MG63 (cell line): ENCODE measurements around the gene SRMS. TPM values are rescaled to one million over a fixed set of nuclear protein-coding genes. Genes with fewer than 3 reads are reported as not detected.

ENCODE experiments used
- DNase-seq: peaks from one replicate; pipeline ENCODE4 v3.0.0-alpha.2; 2020
- H3K27me3 ChIP-seq: fragments of 250-450 bp; sonication (Bioruptor Pico); 2 replicates; pipeline ENCODE4 v1.5.1; 2020; ENCODE audit warnings: mild to moderate bottlenecking, moderate library complexity
- H3K36me3 ChIP-seq: fragments of 250-450 bp; sonication (Bioruptor Pico); 2 replicates; pipeline ENCODE4 v1.5.1; 2020; ENCODE audit warnings: mild to moderate bottlenecking, moderate library complexity
- H3K4me3 ChIP-seq: fragments of 250-450 bp; sonication (Bioruptor Pico); 2 replicates; pipeline ENCODE4 v1.5.1; 2020; ENCODE audit warnings: mild to moderate bottlenecking, moderate library complexity
- H3K9me3 ChIP-seq: fragments of 250-450 bp; sonication (Bioruptor Pico); 2 replicates; pipeline ENCODE4 v1.5.1; 2020; ENCODE audit warnings: mild to moderate bottlenecking, moderate library complexity
- total RNA-seq: library from RNA; depleted of rRNA; stranded (reverse); fragments of >200 nt; shearing (Covaris generic); gene quantifications from 2 replicates; pipeline ENCODE4 v1.2.3, GENCODE V29; 2014; ENCODE audit warnings: low replicate concordance

Gene SRMS
- total RNA-seq, 1 experiment from 2014 or later, result not detected

DNA sequence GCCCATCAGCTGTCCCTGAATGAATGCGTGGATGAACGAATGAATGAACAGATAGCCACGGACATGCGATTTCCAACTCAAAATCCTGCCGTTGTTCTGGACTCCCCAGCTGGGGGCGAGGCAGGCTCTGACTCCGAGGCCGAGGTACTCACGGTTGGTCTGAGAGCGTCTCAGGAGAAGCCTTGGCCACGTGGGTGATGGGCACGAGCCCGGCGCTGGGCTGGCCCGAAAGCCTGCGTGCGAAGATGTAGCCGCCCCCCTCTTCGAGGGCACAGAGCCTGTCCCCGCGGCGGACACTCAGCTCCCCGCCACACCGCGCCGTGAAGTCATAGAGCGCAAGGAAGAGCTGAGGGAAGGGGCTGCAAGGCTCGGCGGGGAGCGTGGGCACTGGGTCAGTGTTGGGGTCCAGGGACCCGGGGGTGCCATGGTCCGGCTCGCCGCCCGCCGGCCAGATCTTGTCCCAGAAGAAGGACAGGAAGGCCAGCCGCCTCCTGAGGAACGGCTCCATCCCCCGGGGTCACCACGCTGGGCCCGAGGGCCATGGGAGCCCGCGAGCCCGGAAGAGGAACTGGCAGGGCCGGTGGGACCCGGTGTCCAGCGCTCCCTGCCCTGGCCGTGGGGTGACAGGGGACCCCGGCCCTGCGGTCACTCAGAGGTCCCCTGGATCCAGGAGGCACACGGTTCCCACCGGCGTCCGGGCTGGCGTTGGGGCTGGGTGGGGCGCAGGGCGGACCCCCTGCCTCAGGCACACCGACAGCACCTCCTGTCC lies 409 bp downstream of the SRMS start:
- H3K36me3 ChIP-seq, result no peaks in the 10 kb centered on the region
- no peaks in the 10 kb centered on the region for H3K9me3 ChIP-seq
- no peaks in the 10 kb centered on the region for H3K27me3 ChIP-seq
- DNase-seq, result no peak
- no peak overlapping the region for H3K4me3 ChIP-seq

DNA sequence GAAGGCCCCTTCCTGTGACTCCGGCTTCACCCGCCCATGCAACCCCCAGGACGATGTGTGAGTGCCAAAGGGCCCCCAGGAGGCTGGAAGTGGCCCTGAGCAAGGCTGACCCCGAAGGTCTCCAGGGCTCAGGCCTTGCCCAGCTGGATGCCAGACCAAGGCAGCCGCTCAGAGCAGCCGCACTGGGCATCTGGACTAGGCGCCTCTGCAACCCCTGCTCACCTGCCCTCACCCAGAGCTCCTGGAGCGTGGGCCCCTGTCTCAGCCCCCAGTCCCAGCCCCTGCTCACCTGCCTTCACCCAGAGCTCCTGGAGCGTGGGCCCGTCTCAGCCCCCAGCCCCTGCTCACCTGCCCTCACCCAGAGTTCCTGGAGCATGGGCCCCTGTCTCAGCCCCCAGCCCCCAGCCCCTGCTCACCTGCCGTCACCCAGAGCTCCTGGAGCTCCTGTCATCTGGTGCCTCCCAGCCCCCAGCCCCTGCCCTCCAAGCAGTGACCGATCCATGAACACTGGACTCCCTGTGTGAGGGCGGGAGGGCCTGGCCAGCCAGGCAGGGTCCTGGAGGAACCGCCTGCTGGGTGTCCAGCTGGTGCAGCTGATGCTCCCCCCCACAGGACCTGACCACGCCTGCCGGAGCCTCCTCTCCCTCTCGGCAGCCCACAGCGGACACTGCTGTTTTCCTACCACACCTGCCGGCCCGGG lies 1.1 kb downstream of the SRMS start:
- H3K4me3 ChIP-seq, result no peak overlapping the region
- H3K27me3 ChIP-seq, result no peaks in the 10 kb centered on the region
- no peaks in the 10 kb centered on the region for H3K9me3 ChIP-seq
- H3K36me3 ChIP-seq, result no peaks in the 10 kb centered on the region
- DNase-seq, result no peak

DNA sequence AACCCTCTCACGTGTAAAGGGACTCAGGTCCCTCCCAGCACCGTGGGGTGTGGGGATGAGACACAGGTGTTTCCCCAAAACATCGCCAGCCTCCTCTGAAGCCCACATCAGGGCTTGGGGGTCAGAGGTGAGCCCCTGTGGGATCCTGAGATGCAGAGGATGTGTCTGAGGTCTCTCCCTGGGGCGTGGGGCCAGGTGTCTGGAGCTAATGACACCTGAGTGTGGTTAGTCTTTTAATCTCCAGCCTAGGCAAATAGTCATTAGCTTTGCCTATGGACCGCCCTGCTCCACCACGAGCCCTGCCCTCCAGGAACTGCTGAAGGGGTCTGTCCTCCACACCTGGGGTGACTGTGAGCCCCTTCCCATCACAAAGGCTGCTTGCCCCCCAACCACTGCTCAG lies 1.7 kb downstream of the SRMS start:
- no peak overlapping the region for H3K4me3 ChIP-seq
- no peaks in the 10 kb centered on the region for H3K9me3 ChIP-seq
- no peaks in the 10 kb centered on the region for H3K36me3 ChIP-seq
- no peak for DNase-seq
- no peaks in the 10 kb centered on the region for H3K27me3 ChIP-seq

DNA sequence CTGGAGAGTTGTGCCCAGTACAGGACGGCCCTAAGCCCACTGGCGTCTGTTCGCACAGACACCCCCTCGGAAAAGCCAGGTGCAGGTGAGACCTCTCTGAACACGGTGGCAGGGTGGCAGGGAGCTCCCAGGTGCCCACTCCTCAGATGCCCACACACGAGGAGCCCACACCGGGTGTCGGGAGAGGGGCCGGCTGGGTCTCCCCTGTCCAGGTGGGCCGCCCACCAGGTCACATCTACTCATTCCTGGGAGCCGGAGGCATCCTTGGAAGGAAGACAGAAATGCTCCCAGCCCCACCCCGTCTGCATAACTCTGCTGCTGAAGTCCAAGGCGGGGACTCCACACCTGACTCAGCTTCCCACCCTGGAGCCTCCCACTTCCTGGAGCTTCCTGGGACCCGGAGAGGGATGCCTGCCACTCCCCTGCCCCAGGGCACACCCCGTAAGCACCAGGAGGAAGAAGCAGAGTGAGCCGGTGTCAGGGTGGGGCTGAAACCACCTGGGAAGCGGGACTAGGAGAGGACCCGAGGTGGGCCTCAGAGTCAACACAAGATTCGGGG lies 2.5 kb downstream of the SRMS start:
- Histone ChIP-seq H3K27me3 (no peaks in the 10 kb centered on the region), H3K9me3 (no peaks in the 10 kb centered on the region), H3K36me3 (no peaks in the 10 kb centered on the region), H3K4me3 (no peak overlapping the region)
- peak; percentile 44 for DNase-seq

DNA sequence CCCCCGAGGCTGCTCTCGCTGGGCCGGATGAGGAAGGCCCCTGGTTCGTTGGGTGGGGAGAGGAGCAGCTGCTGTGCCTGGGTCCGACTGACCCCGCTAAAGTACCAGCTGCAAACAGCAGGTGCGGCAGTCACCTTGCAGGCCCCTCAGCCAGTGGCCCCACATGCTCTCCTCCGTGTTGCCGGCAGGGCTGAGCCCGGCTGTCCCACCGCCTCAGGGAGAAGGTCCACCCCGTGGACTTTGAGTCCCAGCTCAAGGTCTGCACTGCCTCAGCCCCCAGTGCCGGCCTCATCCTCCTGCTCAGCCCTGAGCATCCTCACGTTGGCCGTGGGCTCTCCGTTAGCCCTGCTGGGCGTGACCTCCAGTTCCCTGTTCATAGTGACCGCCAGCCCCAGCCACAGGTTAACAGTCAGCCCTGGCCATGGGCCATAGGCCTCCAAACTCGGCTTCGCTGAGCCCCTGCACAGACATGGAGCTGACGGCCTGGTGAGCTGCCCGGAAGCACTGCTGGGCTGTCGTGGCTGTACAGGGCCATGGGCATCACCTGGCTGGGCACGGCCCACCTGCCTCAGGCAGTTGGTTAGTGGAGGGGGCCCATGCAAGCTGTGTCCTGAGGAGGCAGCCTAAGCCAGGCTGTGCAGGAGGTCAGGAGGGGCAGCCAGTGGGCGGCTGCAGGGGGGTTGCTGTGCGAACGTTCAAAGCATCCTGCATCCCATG lies 3.1 kb downstream of the SRMS start:
- no peak overlapping the region for H3K4me3 ChIP-seq
- H3K9me3 ChIP-seq, result no peaks in the 10 kb centered on the region
- DNase-seq, result no peak
- H3K27me3 ChIP-seq, result no peaks in the 10 kb centered on the region
- H3K36me3 ChIP-seq, result no peaks in the 10 kb centered on the region

DNA sequence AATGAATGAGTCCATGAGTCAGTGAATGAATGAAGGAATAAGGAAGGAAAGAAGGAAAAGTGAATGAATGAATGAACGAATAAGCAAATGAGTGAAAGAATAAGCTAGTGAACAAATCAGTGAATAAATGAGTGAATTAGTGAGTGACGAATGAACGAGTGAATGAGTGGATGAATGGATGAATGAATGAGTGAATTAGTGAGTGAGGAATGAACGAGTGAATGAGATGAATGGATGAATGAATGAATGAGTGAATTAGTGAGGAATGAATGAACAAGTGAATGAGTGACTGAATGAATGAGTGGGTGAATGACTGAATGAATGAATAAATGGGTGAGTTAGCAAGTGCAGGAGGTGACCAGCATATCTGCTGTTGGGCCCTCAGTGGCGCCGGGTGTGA lies 3.8 kb downstream of the SRMS start:
- no peaks in the 10 kb centered on the region for H3K36me3 ChIP-seq
- DNase-seq, result no peak
- H3K27me3 ChIP-seq, result no peaks in the 10 kb centered on the region
- H3K4me3 ChIP-seq, result no peak overlapping the region
- H3K9me3 ChIP-seq, result no peaks in the 10 kb centered on the region

- no peak for DNase-seq
- H3K36me3 ChIP-seq, result no peaks in the 10 kb centered on the region
- H3K27me3 ChIP-seq, result no peaks in the 10 kb centered on the region
Observed at GRCh38 chr20:63543131-63543530, 4.4 kb downstream of the SRMS start.

GRCh38 chr20:63542696-63543095 lies 4.9 kb downstream of the SRMS start:
- Histone ChIP-seq H3K36me3 (no peaks in the 10 kb centered on the region), H3K27me3 (no peaks in the 10 kb centered on the region), H3K9me3 (no peaks in the 10 kb centered on the region), H3K4me3 (no peak overlapping the region)
- no peak for DNase-seq

More at GRCh38 chr20:63543131-63543530, 4.4 kb downstream of the SRMS start:
- H3K9me3 ChIP-seq, result no peaks in the 10 kb centered on the region
- H3K4me3 ChIP-seq, result no peak overlapping the region

DNA sequence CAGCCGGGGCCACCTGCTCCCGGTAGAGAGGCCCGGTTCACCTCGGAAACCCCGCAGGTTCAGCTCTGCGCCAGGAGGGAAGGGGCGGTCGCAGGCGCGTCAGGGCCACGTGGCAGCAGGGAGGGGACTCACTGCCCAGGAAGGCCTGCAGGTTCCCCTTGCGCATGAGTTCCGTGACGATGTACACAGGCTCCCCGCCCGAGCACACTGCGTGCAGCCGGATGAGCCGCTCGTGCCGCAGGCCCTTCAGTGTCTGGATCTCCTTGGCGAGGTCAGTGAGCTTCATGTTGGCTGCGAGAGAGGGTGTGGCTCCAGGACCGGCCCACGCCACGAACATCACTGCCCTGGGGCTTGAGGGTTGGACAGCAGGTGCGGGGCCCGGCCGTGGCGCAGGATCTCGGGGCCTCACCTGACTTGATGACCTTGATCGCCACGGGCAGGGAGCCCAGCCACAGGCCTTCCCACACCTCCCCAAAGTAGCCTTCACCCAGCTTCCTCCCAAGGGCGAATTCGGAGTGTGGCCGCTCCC lies 5.5 kb downstream of the SRMS start:
- DNase-seq, result no peak
- Histone ChIP-seq H3K9me3 (no peaks in the 10 kb centered on the region), H3K36me3 (no peaks in the 10 kb centered on the region), H3K4me3 (no peak overlapping the region), H3K27me3 (no peaks in the 10 kb centered on the region)

DNA sequence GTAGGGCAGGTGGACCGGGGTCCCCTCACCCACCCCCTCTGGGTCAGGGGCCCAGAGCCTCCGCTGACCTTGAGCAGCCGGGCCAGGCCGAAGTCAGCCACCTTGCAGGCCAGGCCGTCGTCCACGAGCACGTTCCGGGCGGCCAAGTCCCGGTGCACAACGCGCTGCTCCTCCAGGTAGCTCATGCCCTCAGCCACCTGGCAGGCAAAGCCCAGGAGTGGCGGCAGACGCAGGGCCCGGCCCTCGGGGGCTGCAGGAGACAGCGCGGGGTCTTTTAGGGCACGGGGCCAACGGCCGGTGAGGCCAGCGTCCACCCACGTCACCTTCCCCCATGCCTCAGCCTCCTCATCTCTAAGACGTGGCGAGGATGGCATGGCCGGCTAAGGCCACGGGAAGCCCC lies 6.2 kb downstream of the SRMS start:
- Histone ChIP-seq H3K4me3 (no peak overlapping the region), H3K9me3 (no peaks in the 10 kb centered on the region), H3K36me3 (no peaks in the 10 kb centered on the region), H3K27me3 (no peaks in the 10 kb centered on the region)
- no peak for DNase-seq

- Histone ChIP-seq H3K27me3 (no peaks in the 10 kb centered on the region), H3K4me3 (no peak overlapping the region), H3K36me3 (no peaks in the 10 kb centered on the region), H3K9me3 (no peaks in the 10 kb centered on the region)
- DNase-seq, result peak; percentile 33
Observed at GRCh38 chr20:63540417-63541186, 6.9 kb downstream of the SRMS start.

DNA sequence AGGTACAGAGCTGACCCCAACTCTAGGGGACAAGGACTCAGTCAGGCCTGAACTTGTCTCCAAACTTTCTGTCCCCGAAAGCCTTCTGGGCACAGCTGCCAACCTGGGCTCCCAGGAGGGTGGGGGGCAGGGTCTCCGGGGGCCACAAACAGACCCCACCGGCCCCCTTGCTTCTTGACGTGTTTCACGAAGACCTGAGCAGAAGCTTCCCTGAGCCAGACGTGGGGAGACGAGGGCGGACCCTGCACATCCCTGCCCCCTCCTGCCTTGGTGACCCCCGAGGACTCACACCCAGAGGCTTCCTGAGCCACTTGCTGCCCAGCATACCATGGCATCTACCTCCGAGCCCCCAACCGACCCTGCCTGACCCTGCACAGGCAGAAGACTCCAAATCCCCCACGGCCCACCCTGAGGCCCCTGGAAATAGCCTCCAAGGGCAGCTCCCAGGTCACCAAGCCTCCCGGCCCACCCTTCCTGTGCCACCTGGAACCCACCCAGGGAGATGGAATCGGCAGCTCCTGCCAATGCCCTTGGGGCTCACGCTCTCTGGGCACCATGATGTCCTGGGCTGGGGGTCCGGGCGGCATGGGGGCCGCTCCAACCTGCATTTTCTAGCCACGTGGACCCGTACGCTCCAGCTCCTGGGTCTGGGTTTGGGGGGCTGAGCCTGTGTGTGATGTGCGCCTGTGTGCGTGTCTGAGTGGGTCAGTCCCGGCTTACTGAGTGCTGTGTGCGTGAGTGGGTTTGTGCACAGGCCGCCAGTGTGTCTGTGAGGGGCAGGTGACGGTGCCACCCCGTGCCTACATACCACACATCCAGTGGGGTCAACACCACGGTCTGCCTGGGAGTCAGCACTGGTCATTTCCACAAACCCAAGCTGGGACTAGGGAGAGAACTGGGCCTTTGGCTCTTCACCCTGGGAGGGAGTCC lies 7.8 kb downstream of the SRMS start:
- no peaks in the 10 kb centered on the region for H3K9me3 ChIP-seq
- H3K36me3 ChIP-seq, result no peaks in the 10 kb centered on the region
- H3K27me3 ChIP-seq, result no peaks in the 10 kb centered on the region
- no peak for DNase-seq
- H3K4me3 ChIP-seq, result no peak overlapping the region

DNA sequence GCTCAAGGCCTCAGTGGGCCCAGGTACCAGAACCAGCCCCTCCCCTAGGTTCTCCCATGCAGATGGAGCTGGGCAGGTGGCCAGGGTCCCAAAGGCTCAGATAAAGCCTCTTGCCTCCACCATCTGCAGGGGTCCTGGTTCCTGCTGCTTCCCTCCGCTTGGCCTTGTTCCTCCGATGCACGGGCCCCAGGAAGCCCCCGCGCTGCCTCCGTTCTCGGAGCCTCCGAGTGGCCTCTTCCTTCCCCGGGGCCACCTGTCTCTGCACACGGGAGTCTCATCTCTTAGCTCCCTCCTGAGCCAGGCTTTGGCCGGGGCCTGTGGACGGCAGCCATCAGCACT lies 8.5 kb downstream of the SRMS start:
- Histone ChIP-seq H3K36me3 (no peaks in the 10 kb centered on the region), H3K4me3 (no peak overlapping the region), H3K27me3 (no peaks in the 10 kb centered on the region), H3K9me3 (no peaks in the 10 kb centered on the region)
- no peak for DNase-seq

- no peak for DNase-seq
- H3K27me3 ChIP-seq, result no peaks in the 10 kb centered on the region
- H3K36me3 ChIP-seq, result no peaks in the 10 kb centered on the region
- no peaks in the 10 kb centered on the region for H3K9me3 ChIP-seq
- H3K4me3 ChIP-seq, result peak overlapping the region; percentile 36
Observed at GRCh38 chr20:63538204-63539091, 9.1 kb downstream of the SRMS start.
